Measurements from ENCODE around the gene FAM187B.

The FAM187B gene

GRCh38 chr19:35211545-35212230, 16.9 kb downstream of the FAM187B start:
- H3K4ac ChIP-seq (ENCODE audit: low read depth, low read length): no peak overlapping the region

GRCh38 chr19:35209646-35210045, 18.9 kb downstream of the FAM187B start:
- Histone ChIP-seq H2AFZ (ENCODE audit: insufficient read depth, low read length, poor library complexity) (no peak overlapping the region), H3K4me1 (ENCODE audit: control insufficient read depth in 1 of 2, insufficient read depth in 2 of 2, low read length in 2 of 2) (no peaks in the 10 kb centered on the region), H3K9me3 (ENCODE audit: insufficient read depth, low read depth, low read length) (no peaks in the 10 kb centered on the region), H3K4me2 (ENCODE audit: low read length) (no peak overlapping the region), H2BK12ac (ENCODE audit: low read length) (no peak overlapping the region), H4K8ac (ENCODE audit: low read depth, low read length) (no peak overlapping the region), H4K12ac (ENCODE audit: low read depth, low read length) (no peak overlapping the region), H2BK120ac (ENCODE audit: insufficient read depth, low read length, poor library complexity) (no peak overlapping the region), H4K91ac (ENCODE audit: low read depth, low read length) (no peak overlapping the region), H3K9ac (ENCODE audit: low read length) (no peak overlapping the region), H3K23ac (ENCODE audit: low read length) (no peak overlapping the region), H3K79me1 (ENCODE audit: low read length) (no peaks in the 10 kb centered on the region), H3K4ac (ENCODE audit: low read depth, low read length) (no peak overlapping the region), H3K27ac (ENCODE audit: low read depth, low read length) (no peak overlapping the region), H3K27me3 (ENCODE audit: insufficient read depth, low read length) (no peaks in the 10 kb centered on the region), H3K36me3 (ENCODE audit: control insufficient read depth in 1 of 2, insufficient read depth in 2 of 2, low read length in 2 of 2) (no peaks in the 10 kb centered on the region), H3K4me3 (ENCODE audit: low read depth, low read length) (no peak overlapping the region), H3K14ac (ENCODE audit: low read length) (no peak overlapping the region), H3K18ac (ENCODE audit: low read length) (no peak overlapping the region), H3K79me2 (ENCODE audit: control insufficient read depth, insufficient read depth, low read length, poor library complexity) (no peaks in the 10 kb centered on the region), H2BK5ac (ENCODE audit: low read depth, low read length, poor library complexity) (no peak overlapping the region), H2AK5ac (ENCODE audit: low read length) (no peak overlapping the region)
- no CpG with 5 or more reads among the region's 4 CpGs for WGBS (ENCODE audit: extremely low coverage, insufficient coverage, insufficient read length)
- DNase-seq: no peak

More at GRCh38 chr19:35211545-35212230, 16.9 kb downstream of the FAM187B start:
- Histone ChIP-seq H2AFZ (ENCODE audit: insufficient read depth, low read length, poor library complexity) (no peak overlapping the region), H2BK120ac (ENCODE audit: insufficient read depth, low read length, poor library complexity) (no peak overlapping the region), H4K8ac (ENCODE audit: low read depth, low read length) (no peak overlapping the region), H4K91ac (ENCODE audit: low read depth, low read length) (no peak overlapping the region), H2AK5ac (ENCODE audit: low read length) (no peak overlapping the region), H3K79me1 (ENCODE audit: low read length) (no peaks in the 10 kb centered on the region), H4K12ac (ENCODE audit: low read depth, low read length) (no peak overlapping the region), H3K79me2 (ENCODE audit: control insufficient read depth, insufficient read depth, low read length, poor library complexity) (no peaks in the 10 kb centered on the region), H3K14ac (ENCODE audit: low read length) (no peak overlapping the region), H2BK5ac (ENCODE audit: low read depth, low read length, poor library complexity) (no peak overlapping the region), H3K18ac (ENCODE audit: low read length) (no peak overlapping the region), H3K4me2 (ENCODE audit: low read length) (no peak overlapping the region), H3K4me3 (ENCODE audit: low read depth, low read length) (no peak overlapping the region), H3K9ac (ENCODE audit: low read length) (no peak overlapping the region), H3K36me3 (ENCODE audit: control insufficient read depth in 1 of 2, insufficient read depth in 2 of 2, low read length in 2 of 2) (no peaks in the 10 kb centered on the region), H3K27me3 (ENCODE audit: insufficient read depth, low read length) (no peaks in the 10 kb centered on the region), H3K23ac (ENCODE audit: low read length) (no peak overlapping the region), H3K9me3 (ENCODE audit: insufficient read depth, low read depth, low read length) (no peaks in the 10 kb centered on the region), H3K27ac (ENCODE audit: low read depth, low read length) (no peak overlapping the region), H3K4me1 (ENCODE audit: control insufficient read depth in 1 of 2, insufficient read depth in 2 of 2, low read length in 2 of 2) (no peaks in the 10 kb centered on the region), H2BK12ac (ENCODE audit: low read length) (no peak overlapping the region)
- WGBS (ENCODE audit: extremely low coverage, insufficient coverage, insufficient read length): no CpG with 5 or more reads among the region's 7 CpGs
- DNase-seq: no peak

- Histone ChIP-seq H3K27ac (ENCODE audit: low read depth, low read length) (no peak overlapping the region), H3K18ac (ENCODE audit: low read length) (no peak overlapping the region), H4K12ac (ENCODE audit: low read depth, low read length) (no peak overlapping the region), H3K9ac (ENCODE audit: low read length) (no peak overlapping the region), H2AFZ (ENCODE audit: insufficient read depth, low read length, poor library complexity) (no peak overlapping the region), H3K14ac (ENCODE audit: low read length) (no peak overlapping the region), H2BK12ac (ENCODE audit: low read length) (no peak overlapping the region), H3K79me1 (ENCODE audit: low read length) (no peaks in the 10 kb centered on the region), H3K4me3 (ENCODE audit: low read depth, low read length) (no peak overlapping the region), H2BK5ac (ENCODE audit: low read depth, low read length, poor library complexity) (no peak overlapping the region), H4K8ac (ENCODE audit: low read depth, low read length) (no peak overlapping the region), H3K4me1 (ENCODE audit: control insufficient read depth in 1 of 2, insufficient read depth in 2 of 2, low read length in 2 of 2) (no peaks in the 10 kb centered on the region), H3K4ac (ENCODE audit: low read depth, low read length) (no peak overlapping the region), H3K4me2 (ENCODE audit: low read length) (no peak overlapping the region), H3K27me3 (ENCODE audit: insufficient read depth, low read length) (no peaks in the 10 kb centered on the region), H2BK120ac (ENCODE audit: insufficient read depth, low read length, poor library complexity) (no peak overlapping the region), H4K91ac (ENCODE audit: low read depth, low read length) (no peak overlapping the region), H3K36me3 (ENCODE audit: control insufficient read depth in 1 of 2, insufficient read depth in 2 of 2, low read length in 2 of 2) (no peaks in the 10 kb centered on the region), H3K9me3 (ENCODE audit: insufficient read depth, low read depth, low read length) (no peaks in the 10 kb centered on the region), H3K23ac (ENCODE audit: low read length) (no peak overlapping the region), H2AK5ac (ENCODE audit: low read length) (no peak overlapping the region), H3K79me2 (ENCODE audit: control insufficient read depth, insufficient read depth, low read length, poor library complexity) (no peaks in the 10 kb centered on the region)
- WGBS (ENCODE audit: extremely low coverage, insufficient coverage, insufficient read length): no CpG with 5 or more reads among the region's 8 CpGs
- no peak for DNase-seq
Measured at GRCh38 chr19:35208121-35208520, 20.4 kb downstream of the FAM187B start.

GRCh38 chr19:35207391-35207871, 21.1 kb downstream of the FAM187B start:
- WGBS (ENCODE audit: extremely low coverage, insufficient coverage, insufficient read length): no CpG with 5 or more reads among the region's 8 CpGs
- H2AFZ ChIP-seq (ENCODE audit: insufficient read depth, low read length, poor library complexity): no peak overlapping the region
- peak in 1 of 2 donors; percentile 12 for DNase-seq

More at GRCh38 chr19:35207391-35207871, 21.1 kb downstream of the FAM187B start:
- Histone ChIP-seq H2AK5ac (ENCODE audit: low read length) (no peak overlapping the region), H4K12ac (ENCODE audit: low read depth, low read length) (no peak overlapping the region), H3K9ac (ENCODE audit: low read length) (no peak overlapping the region), H3K36me3 (ENCODE audit: control insufficient read depth in 1 of 2, insufficient read depth in 2 of 2, low read length in 2 of 2) (no peaks in the 10 kb centered on the region), H3K27me3 (ENCODE audit: insufficient read depth, low read length) (no peaks in the 10 kb centered on the region), H2BK5ac (ENCODE audit: low read depth, low read length, poor library complexity) (no peak overlapping the region), H3K27ac (ENCODE audit: low read depth, low read length) (no peak overlapping the region), H3K9me3 (ENCODE audit: insufficient read depth, low read depth, low read length) (no peaks in the 10 kb centered on the region), H2BK12ac (ENCODE audit: low read length) (no peak overlapping the region), H4K91ac (ENCODE audit: low read depth, low read length) (no peak overlapping the region), H4K8ac (ENCODE audit: low read depth, low read length) (no peak overlapping the region), H2BK120ac (ENCODE audit: insufficient read depth, low read length, poor library complexity) (no peak overlapping the region), H3K4me2 (ENCODE audit: low read length) (no peak overlapping the region), H3K23ac (ENCODE audit: low read length) (no peak overlapping the region), H3K4me3 (ENCODE audit: low read depth, low read length) (no peak overlapping the region), H3K18ac (ENCODE audit: low read length) (no peak overlapping the region), H3K79me2 (ENCODE audit: control insufficient read depth, insufficient read depth, low read length, poor library complexity) (no peaks in the 10 kb centered on the region), H3K4ac (ENCODE audit: low read depth, low read length) (no peak overlapping the region), H3K4me1 (ENCODE audit: control insufficient read depth in 1 of 2, insufficient read depth in 2 of 2, low read length in 2 of 2) (no peaks in the 10 kb centered on the region), H3K14ac (ENCODE audit: low read length) (no peak overlapping the region), H3K79me1 (ENCODE audit: low read length) (no peaks in the 10 kb centered on the region)
